ENCODE results near the gene CEP85L. TPM values are rescaled to one million over a fixed set of nuclear protein-coding genes. Genes with fewer than 3 reads are reported as not detected.

Gene CEP85L
- total and polyA plus RNA-seq, 2 of the 4 experiments (the other 2 are of a cell fraction): 2.3 to 25.6 TPM

GRCh38 chr6:118514689-118515088 lies 136.7 kb downstream of the CEP85L start:
- no peak overlapping the region for H2BK20ac ChIP-seq (ENCODE audit: low read depth, low read length)
- WGBS, 2 experiments (ENCODE audit: extremely low coverage in 2 of 2, insufficient read length in 1 of 2): no CpG with 5 or more reads among the region's 3 CpGs
- H3K9me3 ChIP-seq (ENCODE audit: control insufficient read depth, insufficient read depth, low read length): no peaks in the 10 kb centered on the region
- H2BK15ac ChIP-seq (ENCODE audit: low read depth, low read length): no peak overlapping the region
- H3K4me3 ChIP-seq (ENCODE audit: insufficient read depth, low read depth, low read length): no peak overlapping the region
- no peak overlapping the region for H2AK9ac ChIP-seq (replicated peaks; ENCODE audit: low read depth, low read length, poor library complexity)
- no peak overlapping the region for H3K23ac ChIP-seq (ENCODE audit: low read depth, low read length)
- H3K79me1 ChIP-seq (ENCODE audit: low read depth in 1 of 2, low read length in 2 of 2): peaks cover 6 to 7% of the 10 kb centered on the region in 2 experiments; a peak in 3 of 4 replicates
- no peak overlapping the region for H3K4me2 ChIP-seq (ENCODE audit: low read depth, low read length)
- H4K8ac ChIP-seq (ENCODE audit: low read depth in 2 of 2, low read length in 2 of 2): no peak overlapping the region
- in situ Hi-C loops (cut with MboI; ENCODE audit: low sequenced_read_pairs): no loop called here
- H3K14ac ChIP-seq (replicated peaks; ENCODE audit: low read depth, low read length): no peak overlapping the region
- dilution Hi-C loops (cut with HindIII; ENCODE audit: low sequenced_read_pairs, unreplicated experiment): no loop called here
- H3K27ac ChIP-seq (ENCODE audit: insufficient read depth, low read length): no peak overlapping the region
- H2BK120ac ChIP-seq (ENCODE audit: low read depth, low read length): no peak overlapping the region
- ATAC-seq (ENCODE audit: low read depth) (no peak), DNase-seq (no peak)
- no peaks in the 10 kb centered on the region for H4K20me1 ChIP-seq (ENCODE audit: insufficient read depth, low read length)
- no peaks in the 10 kb centered on the region for H3K36me3 ChIP-seq (ENCODE audit: control insufficient read depth, insufficient read depth, low read length)
- ChIA-PET POLR2A (ENCODE audit: unreplicated experiment) (interaction anchor here (0.6 kb wide), 1 partner anchor 747 kb away, joined by 10 read pairs; no protein-coding TSS in a partner anchor), CTCF (no interaction called here)
- no peak for TF ChIP-seq NFE2L2 (IDR thresholded peaks at IDR 0.05; ENCODE audit: low read depth, low read length)
- no peak for TF ChIP-seq MAZ (IDR thresholded peaks at IDR 0.05; ENCODE audit: borderline replicate concordance, low read depth, low read length)
- TF ChIP-seq SMC3 (IDR thresholded peaks at IDR 0.05; ENCODE audit: low read depth, low read length): no peak
- TF ChIP-seq RAD21 (IDR thresholded peaks at IDR 0.05; ENCODE audit: low read length): no peak
- TF ChIP-seq POLR2A (IDR thresholded peaks at IDR 0.05; ENCODE audit: low read depth, low read length): no peak
- no peak overlapping the region for H4K91ac ChIP-seq (ENCODE audit: insufficient read depth, low read depth, low read length)
- no peaks in the 10 kb centered on the region; the same call in 1 of the 2 replicates for H3K9me1 ChIP-seq (ENCODE audit: insufficient read depth, low read length)
- H2AFZ ChIP-seq (replicated peaks; ENCODE audit: low read length, poor library complexity): no peak overlapping the region
- no peak overlapping the region for H4K5ac ChIP-seq (ENCODE audit: low read depth, low read length)
- no peak overlapping the region for H2AK5ac ChIP-seq (ENCODE audit: low read depth, low read length)
- H3K18ac ChIP-seq (ENCODE audit: low read depth, low read length): no peak overlapping the region
- H3K9ac ChIP-seq (ENCODE audit: low read depth, low read length): no peak overlapping the region
- intact Hi-C loops (cut with micrococcal nuclease): loop anchor here (5.0 kb wide), 1 partner anchor 288 kb away; no protein-coding TSS in a partner anchor
- no peak overlapping the region for H3K56ac ChIP-seq (ENCODE audit: extremely low read depth, insufficient read depth, low read length)
- H2BK5ac ChIP-seq (ENCODE audit: low read depth, low read length, poor library complexity, severe bottlenecking): no peak overlapping the region
- H3K27me3 ChIP-seq (ENCODE audit: control insufficient read depth, insufficient read depth, low read length): no peaks in the 10 kb centered on the region
- no peak overlapping the region for H3K4ac ChIP-seq (ENCODE audit: low read depth, low read length)
- H3K4me1 ChIP-seq (ENCODE audit: control insufficient read depth, insufficient read depth, low read length): no peaks in the 10 kb centered on the region
- BruUV-seq (replicated peaks): no TSS peak
